ENCODE data around the gene TRIM72.

DNA sequence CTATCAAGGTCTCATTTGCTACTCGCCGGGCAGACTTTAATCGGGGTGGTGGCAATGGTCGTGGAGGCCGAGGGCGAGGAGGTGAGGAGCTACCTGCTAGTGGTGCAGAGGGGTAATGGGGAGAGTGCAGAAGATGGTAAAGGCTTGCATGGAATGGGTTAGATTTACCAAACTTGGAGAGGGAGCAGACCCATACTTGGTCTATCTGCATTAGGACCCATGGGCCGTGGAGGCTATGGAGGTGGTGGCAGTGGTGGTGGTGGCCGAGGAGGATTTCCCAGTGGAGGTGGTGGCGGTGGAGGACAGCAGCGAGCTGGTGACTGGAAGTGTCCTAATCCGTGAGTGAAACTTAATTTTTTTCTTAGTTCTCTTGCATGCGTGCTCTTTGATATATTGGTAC lies 23.9 kb upstream of the TRIM72 start:
- TF ChIP-seq, protein P1, sequence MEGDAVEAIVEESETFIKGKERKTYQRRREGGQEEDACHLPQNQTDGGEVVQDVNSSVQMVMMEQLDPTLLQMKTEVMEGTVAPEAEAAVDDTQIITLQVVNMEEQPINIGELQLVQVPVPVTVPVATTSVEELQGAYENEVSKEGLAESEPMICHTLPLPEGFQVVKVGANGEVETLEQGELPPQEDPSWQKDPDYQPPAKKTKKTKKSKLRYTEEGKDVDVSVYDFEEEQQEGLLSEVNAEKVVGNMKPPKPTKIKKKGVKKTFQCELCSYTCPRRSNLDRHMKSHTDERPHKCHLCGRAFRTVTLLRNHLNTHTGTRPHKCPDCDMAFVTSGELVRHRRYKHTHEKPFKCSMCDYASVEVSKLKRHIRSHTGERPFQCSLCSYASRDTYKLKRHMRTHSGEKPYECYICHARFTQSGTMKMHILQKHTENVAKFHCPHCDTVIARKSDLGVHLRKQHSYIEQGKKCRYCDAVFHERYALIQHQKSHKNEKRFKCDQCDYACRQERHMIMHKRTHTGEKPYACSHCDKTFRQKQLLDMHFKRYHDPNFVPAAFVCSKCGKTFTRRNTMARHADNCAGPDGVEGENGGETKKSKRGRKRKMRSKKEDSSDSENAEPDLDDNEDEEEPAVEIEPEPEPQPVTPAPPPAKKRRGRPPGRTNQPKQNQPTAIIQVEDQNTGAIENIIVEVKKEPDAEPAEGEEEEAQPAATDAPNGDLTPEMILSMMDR (IDR thresholded peaks at IDR 0.05): no peak
- no peak for TF ChIP-seq POLR2A (IDR thresholded peaks at IDR 0.05)
